Stimulated activated CD4-positive, alpha-beta T cell treated with anti-CD3 and anti-CD28 coated beads, Interleukin-2, amount 100 ng/mL, for 24 hours (primary cell): ENCODE data around the gene AGAP1.

Source experiments
- DNase-seq, 2 donors: peaks; one replicate each; pipeline ENCODE4 v3.0.0-alpha.2; 2020

The AGAP1 gene

DNA sequence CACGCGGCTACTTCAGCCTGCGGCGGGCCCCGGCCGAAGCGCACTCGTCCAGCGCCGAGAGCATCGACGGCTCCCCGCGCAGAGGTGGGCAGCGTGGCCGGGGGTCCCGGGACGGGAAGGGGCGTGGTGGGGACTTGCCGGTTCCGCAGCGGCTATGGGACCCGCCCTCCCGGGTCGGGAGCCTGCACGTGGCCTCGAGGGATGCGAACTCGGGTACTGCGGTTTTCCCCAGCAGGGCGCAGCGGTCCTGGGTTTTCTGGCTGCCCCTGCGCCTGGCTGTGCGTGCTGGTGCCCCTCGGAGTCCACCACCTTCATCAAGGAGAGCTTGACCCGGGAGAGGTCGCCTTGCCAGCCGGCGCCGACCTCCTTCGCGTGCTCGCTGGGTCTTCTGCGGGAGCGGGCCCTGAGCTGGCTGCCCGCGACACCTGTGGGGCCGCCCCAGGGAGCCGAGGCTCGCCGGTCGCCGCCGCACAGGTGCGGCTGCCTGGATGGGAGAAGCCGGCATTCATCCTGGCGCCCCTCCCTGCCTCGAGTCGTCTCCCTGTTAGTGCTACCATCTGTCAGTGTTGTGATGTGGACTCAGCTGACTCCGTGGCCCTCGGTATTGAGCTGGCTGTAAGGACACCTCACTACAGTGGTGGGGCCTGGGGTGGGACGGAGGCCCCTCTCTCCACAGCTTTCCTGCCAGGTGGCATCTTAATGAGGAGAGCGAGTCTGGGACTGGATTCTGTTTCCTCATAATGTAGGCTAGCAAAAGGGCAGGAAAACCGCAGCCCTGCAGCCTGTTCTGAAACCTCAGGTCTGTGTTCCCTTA is 177.3 kb downstream of the AGAP1 start:
- no peak for DNase-seq

DNA sequence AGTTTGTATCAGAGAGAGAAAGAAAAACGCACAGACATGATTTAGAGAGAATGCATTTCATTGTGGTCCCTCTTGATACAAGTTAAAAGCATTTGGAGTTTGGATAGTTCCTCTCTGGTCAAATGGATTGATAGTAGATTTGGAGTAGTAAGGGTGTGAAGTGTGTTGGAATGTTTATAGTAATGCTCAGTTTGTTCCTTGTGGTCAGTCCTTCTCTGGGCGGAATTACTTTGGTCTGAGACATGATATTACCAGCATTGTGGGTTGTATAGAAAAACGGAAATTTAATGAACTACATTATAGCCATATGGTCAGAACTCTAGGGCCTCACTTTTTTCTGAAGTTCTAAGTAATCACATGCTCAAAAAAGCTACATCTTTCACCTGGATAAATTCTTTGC is 178.9 kb downstream of the AGAP1 start:
- DNase-seq, result no peak

DNA sequence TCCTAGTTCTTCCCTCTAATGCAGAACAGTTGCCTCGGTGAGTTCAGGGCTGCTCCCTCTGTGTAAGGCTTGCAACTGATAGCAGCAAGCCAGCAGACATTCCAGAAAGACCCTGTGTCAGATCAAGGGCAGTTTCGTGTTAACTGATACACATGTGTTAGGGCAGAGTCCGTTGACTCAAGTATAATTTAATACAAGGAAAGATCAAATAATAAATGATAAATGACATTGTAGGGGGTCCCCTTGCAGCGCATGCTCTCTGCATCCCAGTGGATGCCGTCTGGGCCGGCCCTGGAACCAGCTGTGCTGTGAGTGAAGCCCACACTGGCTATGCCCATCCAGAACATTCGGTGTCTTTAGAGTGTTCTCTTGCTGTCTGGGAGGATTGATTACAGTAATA is 180.3 kb downstream of the AGAP1 start:
- DNase-seq, result no peak

DNA sequence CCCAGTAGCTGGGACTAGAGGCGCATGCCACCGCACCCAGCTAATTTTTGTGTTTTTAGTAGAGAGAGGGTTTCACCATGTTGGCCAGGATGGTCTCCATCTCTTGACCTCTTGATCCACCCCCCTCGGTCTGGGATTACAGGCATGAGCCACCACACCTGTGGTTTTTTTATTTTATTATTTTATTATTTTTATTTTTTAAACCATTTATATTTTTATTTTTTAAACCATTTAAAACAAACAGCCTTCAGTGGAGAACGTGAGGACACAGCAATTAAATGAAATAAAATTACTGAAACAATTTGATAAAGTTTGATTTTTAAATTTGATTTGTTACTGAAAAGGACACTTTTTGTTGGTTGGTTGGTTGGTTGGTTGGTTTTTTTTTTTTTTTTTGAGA is 181.0 kb downstream of the AGAP1 start:
- no peak for DNase-seq

DNA sequence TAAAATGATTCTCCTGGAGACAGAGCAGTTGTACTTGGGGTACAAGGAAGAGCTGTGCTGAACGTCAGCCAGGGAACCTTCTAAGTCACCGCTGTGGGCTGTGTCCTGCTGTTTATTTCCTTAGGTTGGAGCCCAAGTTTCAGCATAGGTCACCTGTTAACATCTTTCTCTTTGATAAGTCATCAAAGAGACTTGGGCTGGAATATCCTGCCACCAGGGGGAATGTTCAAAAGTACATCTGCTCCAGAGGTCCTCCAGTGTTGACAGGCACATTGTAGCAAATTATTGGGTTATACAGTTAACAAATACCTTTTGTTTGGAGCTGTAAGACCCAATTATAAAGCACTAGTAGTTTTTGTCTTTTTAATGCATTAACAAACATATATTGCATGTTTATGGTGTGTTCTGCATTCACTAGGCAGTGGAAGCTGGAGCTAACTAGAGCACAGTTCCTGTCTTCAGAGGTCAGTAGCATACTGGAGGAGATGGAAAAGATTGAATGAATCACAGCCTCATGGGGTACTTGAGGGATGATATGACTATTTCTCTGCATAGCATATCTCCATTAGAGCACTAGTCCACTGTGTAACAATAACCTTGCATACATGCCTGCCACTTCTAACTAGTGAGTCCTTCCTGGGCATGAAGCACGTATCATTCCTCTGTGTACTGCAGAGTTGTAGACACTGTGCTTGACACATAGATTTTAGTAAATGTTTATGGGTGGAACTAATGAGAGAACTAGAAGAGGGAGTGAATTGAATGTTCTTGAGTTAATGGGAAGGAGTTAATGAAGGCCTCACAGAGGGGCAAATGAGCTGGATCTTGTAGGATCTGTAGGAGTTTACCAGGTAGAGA is 182.1 kb downstream of the AGAP1 start:
- DNase-seq, result no peak

DNA sequence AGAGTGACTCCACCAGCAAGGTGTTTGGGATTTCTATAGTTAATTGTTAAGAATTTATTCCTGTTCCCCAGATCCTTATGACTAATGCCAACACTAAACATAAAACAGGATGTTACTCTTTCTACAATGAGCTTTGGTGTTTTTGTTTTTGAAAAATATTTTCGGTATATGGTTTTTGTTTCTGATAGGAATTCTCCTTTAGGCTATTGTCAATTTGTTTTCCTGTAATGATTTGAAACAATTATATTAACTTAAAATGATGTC is 182.6 kb downstream of the AGAP1 start:
- no peak for DNase-seq

DNA sequence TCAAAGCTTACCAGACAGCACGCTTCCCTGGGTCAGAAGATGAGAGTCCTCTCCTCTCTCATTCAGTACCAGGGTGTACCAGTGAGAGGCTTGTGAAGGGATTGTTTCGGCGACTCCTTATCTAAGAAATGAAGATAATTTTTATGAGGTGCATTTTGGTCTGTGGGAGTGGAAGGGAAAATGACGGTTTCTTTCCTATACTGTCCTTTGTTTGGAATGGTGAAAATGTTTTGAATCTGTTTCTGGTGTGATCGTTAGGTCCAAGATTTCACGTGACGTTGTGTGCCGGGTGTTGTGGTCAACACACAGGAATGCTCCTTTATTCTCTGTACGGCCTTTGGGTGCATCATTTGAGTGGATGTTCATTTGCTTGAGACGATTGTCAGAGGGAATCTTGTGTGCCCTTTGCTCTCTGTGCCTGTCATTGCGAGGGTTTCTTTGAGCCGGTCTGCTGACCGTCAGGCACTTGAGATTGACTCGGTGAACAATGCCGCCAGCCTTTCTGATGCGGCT is 183.5 kb downstream of the AGAP1 start:
- no peak for DNase-seq

DNA sequence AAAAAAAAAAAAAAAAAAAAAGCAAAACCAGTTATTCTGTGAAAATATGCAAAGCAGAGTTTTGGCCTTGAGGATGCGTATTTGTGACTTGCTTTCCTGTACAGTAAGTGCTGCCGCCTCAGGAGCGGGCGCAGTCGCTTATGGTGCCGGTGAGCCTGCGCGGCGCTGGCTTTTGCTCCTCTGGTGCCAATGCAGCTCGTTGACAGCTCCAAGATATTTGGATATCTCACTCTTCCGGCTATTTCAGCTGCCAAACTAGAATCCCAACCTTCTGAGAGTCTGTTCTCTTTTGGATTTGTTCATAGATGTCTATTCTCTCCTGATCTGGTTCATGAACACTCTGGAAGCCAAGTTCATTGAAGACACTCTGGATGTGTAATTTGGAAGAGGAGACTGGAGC is 184.1 kb downstream of the AGAP1 start:
- no peak for DNase-seq

DNA sequence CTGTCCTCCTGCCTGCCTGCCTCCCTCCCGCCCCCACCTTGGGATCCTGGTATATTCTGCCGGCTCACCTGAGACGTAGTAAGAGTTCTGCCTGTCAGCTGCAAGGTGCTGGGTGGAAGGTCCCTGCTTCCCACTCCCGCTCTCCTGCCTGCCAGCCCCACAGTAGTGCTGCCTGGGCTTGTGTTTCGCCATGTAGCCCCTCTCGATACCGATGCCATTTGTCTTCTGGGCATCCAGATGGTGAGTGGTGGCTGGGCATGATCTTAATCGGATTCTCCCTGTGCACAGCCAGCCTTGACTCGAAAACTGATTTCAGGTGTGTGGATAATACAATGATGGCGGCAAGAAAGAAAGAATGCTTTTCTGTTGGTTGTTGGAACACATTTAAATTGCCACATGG is 184.9 kb downstream of the AGAP1 start:
- DNase-seq, result no peak

DNA sequence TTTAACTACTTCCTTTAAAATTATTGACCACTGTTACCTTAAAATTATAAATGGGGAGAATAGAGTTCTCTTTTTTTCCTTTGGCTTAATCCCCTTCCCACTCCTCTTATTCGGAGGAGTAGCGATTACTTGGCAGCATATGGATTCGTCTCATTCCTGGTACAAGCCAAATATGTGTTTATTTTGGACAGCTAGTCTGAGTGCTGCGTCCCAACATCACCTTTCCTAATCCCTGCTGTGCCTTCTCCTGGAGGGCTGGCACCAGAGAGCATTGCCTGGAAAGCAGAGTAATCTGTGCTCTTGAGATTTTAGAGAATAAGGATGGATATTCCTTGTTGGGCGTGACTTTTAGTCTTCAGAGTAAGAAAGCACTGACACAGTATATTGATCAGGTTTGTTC is 185.6 kb downstream of the AGAP1 start:
- no peak for DNase-seq

DNA sequence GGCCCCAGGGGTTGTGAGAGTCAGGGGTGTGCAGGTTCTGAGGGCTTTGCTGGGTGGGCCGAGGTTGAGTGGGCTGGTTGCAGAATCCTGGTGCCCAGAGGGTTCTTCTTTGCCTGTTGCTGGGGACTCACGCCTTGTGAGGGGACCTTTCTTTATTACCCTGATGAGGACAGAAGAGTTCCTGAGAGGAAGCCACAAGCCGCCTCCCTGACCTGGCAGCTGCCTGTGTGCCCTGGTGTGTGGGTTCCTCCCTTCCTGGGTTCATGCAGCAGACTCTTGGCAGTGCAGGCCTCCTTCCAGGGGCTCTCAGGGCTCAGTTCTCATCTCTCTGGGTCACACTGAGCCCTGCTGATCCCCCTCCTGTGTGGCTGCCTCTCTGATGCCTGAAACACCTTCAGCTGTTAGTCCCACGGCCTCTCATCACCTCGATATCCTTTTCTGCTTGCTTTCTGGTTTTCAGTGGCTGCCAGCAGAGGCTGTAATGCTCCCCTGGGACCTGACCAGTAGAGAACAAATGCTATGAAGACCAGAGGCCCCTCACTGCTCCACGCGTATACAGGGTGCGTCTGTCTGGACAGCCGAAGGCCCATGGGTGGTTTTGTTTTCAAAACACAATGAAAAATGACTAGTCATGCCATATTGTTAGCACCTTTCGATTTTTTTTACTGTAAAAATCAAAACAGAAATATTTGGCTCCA is 191.3 kb downstream of the AGAP1 start:
- DNase-seq, result no peak

DNA sequence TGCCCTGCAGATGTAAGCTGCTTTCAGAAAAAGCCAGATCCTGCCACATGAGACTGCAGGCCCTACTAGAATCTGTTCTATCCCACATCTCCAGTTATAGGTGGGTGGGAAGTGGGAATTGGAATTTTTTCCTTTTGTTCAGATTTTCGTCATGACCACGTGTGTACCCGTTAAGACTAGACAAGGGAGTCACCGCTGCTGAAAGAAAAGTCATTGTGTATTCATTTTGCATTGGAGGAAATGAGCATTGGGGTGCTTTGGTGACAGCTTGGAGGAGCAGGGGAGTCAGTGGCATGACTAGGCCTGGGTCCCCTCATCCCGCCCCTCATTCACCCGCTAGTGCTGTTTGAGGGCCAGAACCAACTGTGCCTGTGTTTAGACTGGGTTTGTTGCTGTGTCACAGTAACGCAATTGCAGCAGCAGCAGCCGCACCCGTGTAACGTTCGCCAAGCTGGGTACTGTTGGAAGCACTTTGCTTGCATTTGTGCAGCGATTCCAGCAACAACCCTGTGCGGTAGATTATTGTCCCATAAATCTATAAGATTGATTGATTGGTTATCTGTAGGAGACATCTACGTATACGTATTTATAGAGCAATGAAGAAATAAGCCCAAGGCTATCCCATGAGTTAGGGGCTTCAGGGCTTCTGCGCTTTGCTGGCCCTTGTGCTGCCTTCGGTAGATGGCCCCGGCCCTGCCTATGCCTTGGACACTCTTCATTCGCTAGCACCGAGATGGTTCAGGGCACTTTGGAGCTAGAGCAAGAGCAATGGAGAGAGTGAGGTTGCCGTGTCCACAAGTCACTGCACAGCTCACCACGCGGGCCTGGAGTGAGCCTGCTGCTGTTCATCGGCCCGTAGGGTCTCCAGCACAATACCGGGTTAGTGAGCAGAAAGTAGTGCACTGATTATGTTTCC is 194.9 kb downstream of the AGAP1 start:
- DNase-seq, result no peak

DNA sequence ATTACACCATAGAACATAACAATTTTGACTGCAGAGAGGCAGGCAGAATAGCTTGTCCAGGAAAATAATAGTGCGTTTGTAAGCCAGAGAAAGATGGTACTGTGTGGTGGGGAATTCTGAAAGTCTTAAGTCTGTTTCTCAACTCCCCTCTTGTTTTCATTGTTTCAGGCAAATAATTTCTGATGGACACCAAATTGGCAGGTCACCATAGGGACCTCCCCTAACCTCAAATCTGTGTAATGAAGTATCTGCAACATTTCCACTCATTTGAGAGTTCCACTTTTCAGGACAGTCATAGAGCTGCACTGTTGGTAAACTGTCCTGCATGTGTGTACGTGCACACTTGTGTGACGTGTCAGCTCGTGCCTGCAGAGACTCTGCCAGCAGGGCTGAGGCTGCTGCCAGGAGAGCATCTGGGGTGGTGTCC is 195.6 kb downstream of the AGAP1 start:
- no peak for DNase-seq

DNA sequence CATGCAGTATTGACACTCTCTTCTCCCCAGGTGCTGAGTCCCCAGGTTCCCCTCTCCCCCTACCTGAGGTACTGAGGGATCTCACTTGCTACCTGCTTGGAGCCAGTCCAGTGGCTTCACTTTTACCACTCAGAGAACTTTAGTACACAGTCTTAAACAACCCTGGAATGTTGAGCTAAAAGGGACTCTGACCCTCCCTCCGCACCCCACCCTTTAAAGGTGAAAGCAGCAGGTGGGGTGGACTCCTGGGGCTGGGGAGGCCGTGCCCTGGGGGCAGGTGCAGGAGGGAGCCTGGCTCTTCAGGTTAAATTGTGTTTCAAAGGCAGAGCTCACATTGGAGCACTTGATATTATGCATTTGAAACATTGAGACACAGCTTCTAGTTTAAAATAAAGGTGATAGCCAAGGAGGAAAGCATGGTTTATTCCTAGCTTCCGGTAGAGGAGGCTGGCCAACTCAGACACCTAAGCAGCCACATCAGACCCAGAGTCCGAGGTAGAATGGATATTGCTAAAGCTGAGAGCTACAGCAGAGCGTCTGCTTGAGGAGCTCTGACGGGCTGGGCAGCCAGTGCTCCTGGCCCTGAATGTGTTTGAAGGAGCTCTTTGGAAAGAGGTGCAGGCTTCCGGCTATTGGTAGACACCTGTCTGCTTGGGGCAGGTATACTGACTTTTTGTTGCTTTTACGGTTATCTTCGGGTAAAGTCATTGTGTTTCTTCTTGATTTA is 196.4 kb downstream of the AGAP1 start:
- no peak for DNase-seq

DNA sequence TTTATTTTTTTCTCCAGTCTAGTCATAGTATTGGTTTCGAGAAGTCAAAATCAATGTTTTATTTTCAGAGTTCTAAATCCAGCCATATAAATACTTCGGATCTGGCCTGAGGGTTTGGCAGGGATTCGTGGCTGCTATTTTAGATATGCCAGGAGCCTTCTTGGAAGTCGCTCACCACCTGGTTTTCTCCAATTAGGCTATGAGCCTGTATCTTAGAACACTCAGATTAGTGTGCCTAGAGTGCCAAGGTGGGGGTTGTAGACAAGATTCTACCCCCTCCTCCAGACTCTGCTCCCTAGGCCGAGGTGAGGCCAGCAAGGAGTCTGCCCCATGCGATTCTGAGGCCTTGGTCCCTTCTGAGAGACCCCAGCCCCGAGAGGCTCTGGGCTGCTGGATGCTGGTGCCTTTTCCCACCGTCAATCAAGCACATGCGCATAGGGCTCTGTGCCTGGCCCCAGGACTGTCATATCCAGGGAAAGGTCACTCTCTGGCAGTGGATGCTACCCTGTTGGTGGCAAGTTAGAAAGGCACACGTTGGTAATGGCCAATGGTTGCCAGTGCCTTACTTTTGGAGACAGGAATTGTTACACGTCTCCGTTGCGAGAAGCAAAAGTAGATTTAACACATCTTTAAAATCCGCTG is 197.1 kb downstream of the AGAP1 start:
- DNase-seq, result no peak

DNA sequence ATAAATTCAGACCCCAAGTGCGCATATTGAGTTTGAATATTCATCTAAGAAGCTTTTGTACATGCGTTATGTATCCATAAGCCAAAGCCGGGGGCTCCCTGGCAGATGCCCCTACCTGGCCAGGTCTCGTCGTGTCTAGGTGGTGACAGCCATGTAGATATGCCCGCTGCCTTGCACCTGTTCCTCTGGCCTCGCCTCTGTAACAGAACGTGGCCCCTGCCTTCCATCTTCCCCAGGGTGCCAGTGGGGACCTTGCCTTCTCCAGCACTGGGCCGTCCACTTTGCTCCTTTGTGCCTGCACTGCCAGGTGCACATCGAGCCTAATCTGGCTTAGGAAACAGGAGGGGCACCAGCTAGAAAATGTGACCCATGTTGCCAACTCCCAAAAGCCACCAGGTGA is 198.2 kb downstream of the AGAP1 start:
- no peak for DNase-seq

DNA sequence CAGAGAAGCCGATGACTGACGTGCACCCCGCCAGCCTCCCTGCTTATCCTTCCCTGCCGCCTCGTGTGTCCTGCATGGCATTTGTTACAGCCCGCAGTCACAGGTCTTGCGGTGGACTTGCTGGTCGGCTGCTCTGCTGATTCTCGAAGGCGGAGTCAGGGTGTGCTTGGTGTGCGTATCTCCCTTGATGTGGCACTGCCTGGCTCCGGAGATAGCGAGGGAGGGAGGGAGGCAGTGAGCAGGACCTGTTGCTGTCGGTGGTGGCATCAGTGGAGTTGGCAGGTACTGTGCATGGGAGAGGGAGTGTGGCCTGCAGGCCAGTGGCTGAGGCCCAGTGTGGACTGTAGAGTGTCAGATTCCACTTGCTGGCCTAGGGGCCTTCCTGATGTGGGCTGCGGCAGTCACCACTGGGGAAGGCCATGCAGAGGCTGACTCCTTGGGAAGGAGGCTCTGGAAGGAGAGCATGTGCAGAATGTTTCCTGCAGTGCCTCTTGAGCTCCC is 198.9 kb downstream of the AGAP1 start:
- DNase-seq, result no peak

DNA sequence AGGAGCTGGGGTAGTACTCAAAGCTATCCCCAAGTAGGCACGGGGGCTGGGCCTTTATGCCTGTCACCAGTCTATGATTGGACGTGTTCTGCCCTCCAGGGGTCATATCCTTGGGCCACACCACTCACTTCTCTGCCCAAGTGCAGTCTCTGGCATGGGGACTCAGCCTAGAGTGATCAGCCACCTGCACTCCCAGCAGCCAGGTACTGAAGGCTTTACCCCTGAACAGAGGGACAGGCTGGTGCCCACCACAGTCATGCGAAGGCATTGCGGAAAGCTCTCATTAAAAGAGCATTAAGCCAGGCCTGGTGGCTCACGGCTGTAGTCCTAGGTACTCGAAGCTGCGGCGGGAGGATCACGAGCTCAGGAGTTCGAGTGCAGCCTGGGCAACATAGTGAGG is 199.4 kb downstream of the AGAP1 start:
- no peak for DNase-seq

DNA sequence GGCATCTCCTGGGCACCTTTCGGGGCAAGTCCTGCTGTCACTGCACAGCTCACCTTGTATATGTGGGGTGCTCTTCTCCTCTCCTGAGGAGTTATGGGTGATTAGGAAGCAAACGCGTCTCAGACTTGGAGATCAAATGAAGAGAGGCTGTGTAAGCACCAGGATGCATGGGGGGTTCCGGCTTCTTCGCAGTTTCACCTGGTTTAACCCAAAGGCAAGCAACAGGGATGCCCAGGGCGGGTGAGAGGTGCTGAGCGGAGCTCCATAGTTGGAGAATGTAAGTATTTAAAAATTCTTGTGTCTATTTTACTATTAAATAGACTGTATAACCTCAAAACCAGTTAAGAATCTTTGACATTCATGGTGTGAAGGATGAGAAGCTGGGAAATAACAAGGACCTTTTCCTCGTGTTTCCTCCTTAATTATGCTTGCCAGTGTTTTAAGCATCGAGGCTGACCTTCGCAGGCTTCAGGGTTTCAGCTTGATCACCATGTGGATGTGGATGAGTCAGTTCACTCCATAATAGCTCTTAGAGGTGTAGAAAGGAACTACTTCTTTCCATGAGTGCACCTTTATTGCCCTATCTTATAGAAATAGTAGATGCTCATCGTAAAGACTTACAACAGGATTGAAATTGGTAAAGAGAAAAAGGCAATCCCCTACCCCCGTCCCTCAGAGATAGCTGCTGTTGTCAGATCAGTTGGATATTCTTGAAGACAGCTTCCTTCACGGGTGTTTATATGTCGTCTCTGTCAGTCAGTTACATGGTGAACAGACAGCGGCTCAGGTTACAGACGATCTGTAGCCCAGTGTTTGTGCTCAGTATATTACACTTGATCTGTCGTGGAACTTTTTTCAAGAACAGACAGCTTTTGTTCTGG is 201.1 kb downstream of the AGAP1 start:
- no peak for DNase-seq

DNA sequence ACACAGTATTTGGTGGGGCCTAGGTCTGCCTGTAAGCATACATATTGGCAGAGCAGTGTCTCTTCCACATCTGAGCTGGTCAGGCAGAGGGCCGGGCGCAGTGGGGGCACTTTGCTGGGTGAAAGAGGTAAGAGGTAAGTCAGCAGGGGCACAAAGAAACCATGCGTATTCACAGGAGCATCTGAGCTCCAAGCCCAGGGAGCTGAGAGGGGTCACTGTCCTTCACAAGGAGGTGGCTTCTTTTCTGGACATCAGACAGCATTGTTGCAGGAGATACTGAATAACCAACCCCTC is 201.7 kb downstream of the AGAP1 start:
- DNase-seq, result no peak
